Measurements from ENCODE around the gene ZNF892. TPM values are rescaled to one million over a fixed set of nuclear protein-coding genes. Genes with fewer than 3 reads are reported as not detected.

Gene ZNF892
- total and polyA plus RNA-seq, 9 of the 15 experiments (the other 6 are each of a cell fraction or from before 2014, with no cell fraction given) = 0.07 to 0.13 (median 0.09) TPM; not detected in 6

DNA sequence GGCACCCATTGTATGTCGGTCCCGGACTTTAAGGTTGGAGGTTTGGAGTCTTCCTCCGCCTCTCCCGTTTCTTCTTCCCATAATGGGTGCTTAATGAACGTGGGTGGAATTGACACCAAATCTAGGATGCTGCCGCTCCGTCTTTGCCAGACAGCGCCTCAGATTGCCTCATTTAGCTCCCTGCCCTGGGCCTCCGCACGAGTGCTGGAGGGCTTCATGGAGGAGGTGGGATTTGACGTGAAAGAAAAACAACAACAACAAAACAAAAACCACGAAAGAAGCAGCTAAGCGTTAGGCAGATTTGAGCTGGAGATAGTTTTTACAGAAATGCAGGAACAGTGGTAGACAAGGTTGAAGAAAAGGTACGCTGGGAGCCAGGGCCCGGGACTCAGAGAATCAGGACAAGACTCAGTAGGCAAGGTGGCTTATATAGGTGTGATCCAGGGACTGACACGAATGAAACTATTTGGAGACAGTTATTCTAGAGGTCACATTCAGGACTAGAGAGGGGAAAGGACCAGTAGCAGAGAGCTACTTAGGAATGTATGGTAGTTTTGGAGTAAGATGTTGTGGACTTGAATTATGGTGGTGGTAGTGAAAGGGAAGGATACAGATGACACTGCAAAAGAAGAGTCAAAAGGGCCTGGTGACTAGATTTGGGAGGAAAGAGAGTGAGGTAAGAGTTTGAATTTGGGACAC is 41.1 kb upstream of the ZNF892 start (continued):
- TF ChIP-seq ZBTB2 (IDR thresholded peaks at IDR 0.05) (no peak), FOXK1 (CRISPR knock-in tag; IDR thresholded peaks at IDR 0.05; ENCODE audit: borderline replicate concordance) (no peak), SMC3 (conservative IDR thresholded peaks at IDR 0.05; ENCODE audit: insufficient read depth, low read depth, low read length) (no peak), ZNF121 (CRISPR knock-in tag; conservative IDR thresholded peaks at IDR 0.05) (no peak), ZBTB49 (CRISPR knock-in tag; IDR thresholded peaks at IDR 0.05; ENCODE audit: borderline replicate concordance) (no peak), ZFP30 (CRISPR knock-in tag; IDR thresholded peaks at IDR 0.05; ENCODE audit: borderline replicate concordance) (no peak), NUFIP1 (IDR thresholded peaks at IDR 0.05; ENCODE audit: partially characterized antibody) (no peak), GTF2F1 (IDR thresholded peaks at IDR 0.05; ENCODE audit: low read depth, low read length) (no peak), NFIC (IDR thresholded peaks at IDR 0.05) (no peak), LARP7 (IDR thresholded peaks at IDR 0.05) (no peak), EP400 (IDR thresholded peaks at IDR 0.05) (no peak), ZBTB12 (CRISPR knock-in tag; IDR thresholded peaks at IDR 0.05) (no peak), RUNX1 (IDR thresholded peaks at IDR 0.05; ENCODE audit: low read depth) (no peak), PPARD (CRISPR knock-in tag; IDR thresholded peaks at IDR 0.05) (no peak), ZBTB7A (IDR thresholded peaks at IDR 0.05; ENCODE audit: borderline replicate concordance, control insufficient read depth, low read depth, low read length) (no peak), ZBTB8A (IDR thresholded peaks at IDR 0.05; ENCODE audit: partially characterized antibody) (no peak), TRIM28 (IDR thresholded peaks at IDR 0.05) (no peak), TGIF2 (CRISPR knock-in tag; IDR thresholded peaks at IDR 0.05) (no peak), SMARCE1 (IDR thresholded peaks at IDR 0.05) (0 out of 2 replicates have a peak, but pooled peaks have one; percentile 20), XRCC4 (IDR thresholded peaks at IDR 0.05; ENCODE audit: extremely low read depth, insufficient read depth, insufficient read length) (no peak), ZNF408 (CRISPR knock-in tag; IDR thresholded peaks at IDR 0.05; ENCODE audit: low read depth) (no peak), HSF4 (CRISPR knock-in tag; IDR thresholded peaks at IDR 0.05; ENCODE audit: borderline replicate concordance) (no peak), WHSC1 (IDR thresholded peaks at IDR 0.05; ENCODE audit: low read length) (no peak), NRF1 (conservative IDR thresholded peaks at IDR 0.05 in 1 of 2, IDR thresholded peaks at IDR 0.05 in 1 of 2) (no peak), ZNF384 (IDR thresholded peaks at IDR 0.05; ENCODE audit: low read depth, low read length) (no peak)

Measured in K562 (cell line).